Ishikawa (cell line): Measurements from ENCODE around the gene ECE2.

Experiments used
- CREB1 ChIP-seq: IDR thresholded peaks from 2 replicates; pipeline ENCODE4 v1.6.1; 2012; ENCODE audit warnings: low read depth
- RAD21 ChIP-seq: IDR thresholded peaks from 2 replicates; pipeline ENCODE4 v1.6.1; 2012; ENCODE audit warnings: low read depth
- TF ChIP-seq, protein P1 (sequence below): IDR thresholded peaks from 2 replicates; pipeline ENCODE4 v1.6.1; 2012
- TF ChIP-seq, protein P2 (sequence below): IDR thresholded peaks from 2 replicates; pipeline ENCODE4 v1.6.1; 2012; ENCODE audit warnings: low read depth, mild to moderate bottlenecking
- TF ChIP-seq, protein P3 (sequence below): IDR thresholded peaks from 2 replicates; pipeline ENCODE4 v1.6.1; 2012

DNA sequence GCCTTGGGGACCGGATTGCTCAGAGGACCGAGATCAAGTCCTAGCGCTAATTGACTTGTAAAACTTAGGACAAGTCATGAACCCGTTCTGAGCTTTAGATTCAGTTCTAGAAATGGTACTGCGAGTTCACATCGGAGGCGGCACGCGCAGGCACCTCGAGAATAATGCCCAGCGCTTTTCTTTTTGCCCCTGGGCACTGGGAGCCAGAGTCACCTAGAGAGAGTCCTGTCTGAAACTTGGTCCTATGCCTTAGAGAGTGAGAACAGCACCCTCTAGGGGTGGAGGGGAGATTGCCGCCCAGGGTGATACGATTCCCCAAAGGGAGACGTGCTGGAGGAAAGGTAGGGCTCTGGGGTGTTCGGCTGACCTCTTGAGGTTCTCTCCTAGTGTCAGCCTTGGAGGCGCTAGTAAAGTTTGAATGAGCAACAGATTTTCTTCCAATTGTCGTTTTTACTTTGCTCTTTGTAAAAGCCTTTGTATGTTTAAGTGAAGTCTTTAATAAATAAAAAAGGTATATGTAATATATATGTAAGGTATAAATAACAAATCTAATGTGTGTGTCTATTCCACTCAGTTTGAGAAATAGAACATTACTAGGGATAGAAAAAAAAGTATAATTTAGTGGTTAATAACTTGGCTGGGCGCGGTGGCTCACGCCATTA, 25.5 kb upstream of the ECE2 start:
- TF ChIP-seq RAD21 = peak; percentile 89
- TF ChIP-seq, protein P1, sequence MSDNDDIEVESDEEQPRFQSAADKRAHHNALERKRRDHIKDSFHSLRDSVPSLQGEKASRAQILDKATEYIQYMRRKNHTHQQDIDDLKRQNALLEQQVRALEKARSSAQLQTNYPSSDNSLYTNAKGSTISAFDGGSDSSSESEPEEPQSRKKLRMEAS = no peak
- TF ChIP-seq, protein P2, sequence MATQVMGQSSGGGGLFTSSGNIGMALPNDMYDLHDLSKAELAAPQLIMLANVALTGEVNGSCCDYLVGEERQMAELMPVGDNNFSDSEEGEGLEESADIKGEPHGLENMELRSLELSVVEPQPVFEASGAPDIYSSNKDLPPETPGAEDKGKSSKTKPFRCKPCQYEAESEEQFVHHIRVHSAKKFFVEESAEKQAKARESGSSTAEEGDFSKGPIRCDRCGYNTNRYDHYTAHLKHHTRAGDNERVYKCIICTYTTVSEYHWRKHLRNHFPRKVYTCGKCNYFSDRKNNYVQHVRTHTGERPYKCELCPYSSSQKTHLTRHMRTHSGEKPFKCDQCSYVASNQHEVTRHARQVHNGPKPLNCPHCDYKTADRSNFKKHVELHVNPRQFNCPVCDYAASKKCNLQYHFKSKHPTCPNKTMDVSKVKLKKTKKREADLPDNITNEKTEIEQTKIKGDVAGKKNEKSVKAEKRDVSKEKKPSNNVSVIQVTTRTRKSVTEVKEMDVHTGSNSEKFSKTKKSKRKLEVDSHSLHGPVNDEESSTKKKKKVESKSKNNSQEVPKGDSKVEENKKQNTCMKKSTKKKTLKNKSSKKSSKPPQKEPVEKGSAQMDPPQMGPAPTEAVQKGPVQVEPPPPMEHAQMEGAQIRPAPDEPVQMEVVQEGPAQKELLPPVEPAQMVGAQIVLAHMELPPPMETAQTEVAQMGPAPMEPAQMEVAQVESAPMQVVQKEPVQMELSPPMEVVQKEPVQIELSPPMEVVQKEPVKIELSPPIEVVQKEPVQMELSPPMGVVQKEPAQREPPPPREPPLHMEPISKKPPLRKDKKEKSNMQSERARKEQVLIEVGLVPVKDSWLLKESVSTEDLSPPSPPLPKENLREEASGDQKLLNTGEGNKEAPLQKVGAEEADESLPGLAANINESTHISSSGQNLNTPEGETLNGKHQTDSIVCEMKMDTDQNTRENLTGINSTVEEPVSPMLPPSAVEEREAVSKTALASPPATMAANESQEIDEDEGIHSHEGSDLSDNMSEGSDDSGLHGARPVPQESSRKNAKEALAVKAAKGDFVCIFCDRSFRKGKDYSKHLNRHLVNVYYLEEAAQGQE = no peak
- TF ChIP-seq, protein P3, sequence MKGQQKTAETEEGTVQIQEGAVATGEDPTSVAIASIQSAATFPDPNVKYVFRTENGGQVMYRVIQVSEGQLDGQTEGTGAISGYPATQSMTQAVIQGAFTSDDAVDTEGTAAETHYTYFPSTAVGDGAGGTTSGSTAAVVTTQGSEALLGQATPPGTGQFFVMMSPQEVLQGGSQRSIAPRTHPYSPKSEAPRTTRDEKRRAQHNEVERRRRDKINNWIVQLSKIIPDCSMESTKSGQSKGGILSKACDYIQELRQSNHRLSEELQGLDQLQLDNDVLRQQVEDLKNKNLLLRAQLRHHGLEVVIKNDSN = no peak
- TF ChIP-seq CREB1 = no peak
